HEK293 (cell line): ENCODE data around the gene IL4R.

Experiments used
- CTCF ChIA-PET: fragments of 350-600 bp; formaldehyde crosslinking; extraction: SDS; loops from one replicate; lab custom pipeline; 2021; ENCODE audit warnings: antibody characterized with exemption; lab: Yijun Ruan, JAX
- POLR2A ChIA-PET: fragments of 300-600 bp; formaldehyde crosslinking; extraction: SDS; loops from one replicate; lab custom pipeline; 2020; ENCODE audit warnings: antibody characterized with exemption, inconsistent platforms; lab: Yijun Ruan, JAX
- H3K27ac ChIP-seq: fragments of 200-500 bp; sonication (Bioruptor generic); 2 replicates; pipeline ENCODE4 v1.5.1; 2014; ENCODE audit warnings: low read depth, low read length, control low read depth, inconsistent platforms; ENCODE audit errors: extremely low read depth
- H3K36me3 ChIP-seq, 2 experiments: fragments of 200-500 bp in 1 of 2; sonication (Bioruptor generic) in 1 of 2; 1 replicate in 1 of 2; 2 replicates in 1 of 2; pipeline ENCODE4 v1.5.1; 2014 to 2017; ENCODE audit warnings: inconsistent platforms in 2 of 2, low read length in 2 of 2; ENCODE audit not compliant: control insufficient read depth in 2 of 2, insufficient read depth in 1 of 2
- H3K4me1 ChIP-seq: fragments of 200-500 bp; sonication (Bioruptor generic); 2 replicates; pipeline ENCODE4 v1.5.1; 2014; ENCODE audit warnings: mild to moderate bottlenecking, low read length, inconsistent platforms; ENCODE audit not compliant: control insufficient read depth, insufficient read depth
- H3K4me3 ChIP-seq: 2 replicates; pipeline ENCODE4 v1.5.1; 2011; ENCODE audit warnings: low read depth, mild to moderate bottlenecking, control low read depth, low read length, moderate library complexity
- H3K9me3 ChIP-seq: fragments of 200-500 bp; sonication (Bioruptor generic); 2 replicates; pipeline ENCODE4 v1.5.1; 2014; ENCODE audit warnings: low read depth, low read length, inconsistent platforms; ENCODE audit not compliant: control insufficient read depth, insufficient read depth
- AEBP2 ChIP-seq: fragments of 450-650 bp; formaldehyde crosslinking; IDR thresholded peaks from 2 replicates; pipeline ENCODE4 v1.5.1; 2016; ENCODE audit warnings: missing biosample characterization, missing genetic modification characterization, borderline replicate concordance
- MYNN ChIP-seq: fragments of 450-650 bp; formaldehyde crosslinking; IDR thresholded peaks from 2 replicates; pipeline ENCODE4 v1.5.1; 2016; ENCODE audit warnings: missing biosample characterization, missing genetic modification characterization, borderline replicate concordance
- SETDB1 ChIP-seq: IDR thresholded peaks from one replicate; pipeline ENCODE4 v1.6.1; 2017; ENCODE audit warnings: mild to moderate bottlenecking, low read length, moderate library complexity, mixed read lengths; ENCODE audit not compliant: insufficient read length
- ZBTB20 ChIP-seq: fragments of 450-650 bp; formaldehyde crosslinking; IDR thresholded peaks from 2 replicates; pipeline ENCODE4 v1.5.1; 2016; ENCODE audit warnings: missing biosample characterization, missing genetic modification characterization
- ZBTB21 ChIP-seq: fragments of 450-650 bp; formaldehyde crosslinking; IDR thresholded peaks from 2 replicates; pipeline ENCODE4 v1.5.1; 2017; ENCODE audit warnings: missing biosample characterization, missing genetic modification characterization
- ZBTB7A ChIP-seq: fragments of 450-650 bp; formaldehyde crosslinking; IDR thresholded peaks from 2 replicates; pipeline ENCODE4 v1.5.1; 2016; ENCODE audit warnings: low read depth, missing biosample characterization, missing genetic modification characterization
- ZFP3 ChIP-seq: fragments of 450-650 bp; formaldehyde crosslinking; IDR thresholded peaks from 2 replicates; pipeline ENCODE4 v1.5.1; 2016; ENCODE audit warnings: low read depth, missing biosample characterization, missing genetic modification characterization
- ZFP37 ChIP-seq: fragments of 450-650 bp; formaldehyde crosslinking; IDR thresholded peaks from 2 replicates; pipeline ENCODE4 v1.5.1; 2016; ENCODE audit warnings: missing biosample characterization, missing genetic modification characterization
- ZNF133 ChIP-seq: fragments of 450-650 bp; formaldehyde crosslinking; IDR thresholded peaks from 2 replicates; pipeline ENCODE4 v1.5.1; 2016; ENCODE audit warnings: missing biosample characterization, missing genetic modification characterization
- ZNF140 ChIP-seq: fragments of 450-650 bp; formaldehyde crosslinking; IDR thresholded peaks from 2 replicates; pipeline ENCODE4 v1.5.1; 2016; ENCODE audit warnings: missing biosample characterization, missing genetic modification characterization
- ZNF146 ChIP-seq: fragments of 450-650 bp; formaldehyde crosslinking; IDR thresholded peaks from 2 replicates; pipeline ENCODE4 v1.5.1; 2016; ENCODE audit warnings: missing biosample characterization, missing genetic modification characterization
- ZNF24 ChIP-seq: fragments of 450-650 bp; formaldehyde crosslinking; IDR thresholded peaks from 2 replicates; pipeline ENCODE4 v1.5.1; 2016; ENCODE audit warnings: missing biosample characterization, missing genetic modification characterization
- ZNF394 ChIP-seq: fragments of 450-650 bp; formaldehyde crosslinking; IDR thresholded peaks from 2 replicates; pipeline ENCODE4 v1.5.1; 2016; ENCODE audit warnings: missing biosample characterization, missing genetic modification characterization, mild to moderate bottlenecking, moderate library complexity, borderline replicate concordance
- ZNF404 ChIP-seq: fragments of 450-650 bp; formaldehyde crosslinking; IDR thresholded peaks from 2 replicates; pipeline ENCODE4 v1.5.1; 2017; ENCODE audit warnings: missing biosample characterization, missing genetic modification characterization
- ZNF561 ChIP-seq: fragments of 450-650 bp; IDR thresholded peaks from 2 replicates; pipeline ENCODE4 v1.5.1; 2018; ENCODE audit warnings: missing biosample characterization, missing genetic modification characterization, borderline replicate concordance
- ZNF629 ChIP-seq: fragments of 450-650 bp; formaldehyde crosslinking; IDR thresholded peaks from 2 replicates; pipeline ENCODE4 v1.5.1; 2017; ENCODE audit warnings: missing biosample characterization, missing genetic modification characterization
- ZNF658 ChIP-seq: fragments of 450-650 bp; formaldehyde crosslinking; IDR thresholded peaks from 2 replicates; pipeline ENCODE4; 2016; ENCODE audit warnings: missing biosample characterization, missing genetic modification characterization
- TF ChIP-seq, protein P1 (sequence below): fragments of 450-650 bp; formaldehyde crosslinking; IDR thresholded peaks from 2 replicates; pipeline ENCODE4 v1.5.1; 2017; ENCODE audit warnings: missing biosample characterization, missing genetic modification characterization
- TF ChIP-seq, protein P2 (sequence below): fragments of 450-650 bp; formaldehyde crosslinking; IDR thresholded peaks from 2 replicates; pipeline ENCODE4 v1.5.1; 2016; ENCODE audit warnings: missing biosample characterization, missing genetic modification characterization
- TF ChIP-seq, protein P3 (sequence below): fragments of 450-650 bp; formaldehyde crosslinking; IDR thresholded peaks from 2 replicates; pipeline ENCODE4 v1.5.1; 2016; ENCODE audit warnings: missing biosample characterization, missing genetic modification characterization
- TF ChIP-seq, protein P4 (sequence below): fragments of 450-650 bp; formaldehyde crosslinking; optimal IDR thresholded peaks from 2 replicates; pipeline ENCODE3; 2016; ENCODE audit warnings: missing biosample characterization, mild to moderate bottlenecking, missing genetic modification characterization

The IL4R gene

GRCh38 chr16:27286451-27286850 is 27.3 kb upstream of the IL4R start:
- Histone ChIP-seq H3K4me3 (no peak overlapping the region), H3K27ac (no peak overlapping the region)
- CTCF ChIA-PET: interaction anchor here (1.4 kb wide), 1 partner anchor 52 kb away, joined by 4 read pairs; no protein-coding TSS in a partner anchor
- POLR2A ChIA-PET: no interaction called here
- TF ChIP-seq, protein P1, sequence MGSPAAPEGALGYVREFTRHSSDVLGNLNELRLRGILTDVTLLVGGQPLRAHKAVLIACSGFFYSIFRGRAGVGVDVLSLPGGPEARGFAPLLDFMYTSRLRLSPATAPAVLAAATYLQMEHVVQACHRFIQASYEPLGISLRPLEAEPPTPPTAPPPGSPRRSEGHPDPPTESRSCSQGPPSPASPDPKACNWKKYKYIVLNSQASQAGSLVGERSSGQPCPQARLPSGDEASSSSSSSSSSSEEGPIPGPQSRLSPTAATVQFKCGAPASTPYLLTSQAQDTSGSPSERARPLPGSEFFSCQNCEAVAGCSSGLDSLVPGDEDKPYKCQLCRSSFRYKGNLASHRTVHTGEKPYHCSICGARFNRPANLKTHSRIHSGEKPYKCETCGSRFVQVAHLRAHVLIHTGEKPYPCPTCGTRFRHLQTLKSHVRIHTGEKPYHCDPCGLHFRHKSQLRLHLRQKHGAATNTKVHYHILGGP: no peak
- no peak for TF ChIP-seq ZBTB7A (tag by site-specific recombination)
- TF ChIP-seq AEBP2 (tag by site-specific recombination): no peak
- TF ChIP-seq, protein P2, sequence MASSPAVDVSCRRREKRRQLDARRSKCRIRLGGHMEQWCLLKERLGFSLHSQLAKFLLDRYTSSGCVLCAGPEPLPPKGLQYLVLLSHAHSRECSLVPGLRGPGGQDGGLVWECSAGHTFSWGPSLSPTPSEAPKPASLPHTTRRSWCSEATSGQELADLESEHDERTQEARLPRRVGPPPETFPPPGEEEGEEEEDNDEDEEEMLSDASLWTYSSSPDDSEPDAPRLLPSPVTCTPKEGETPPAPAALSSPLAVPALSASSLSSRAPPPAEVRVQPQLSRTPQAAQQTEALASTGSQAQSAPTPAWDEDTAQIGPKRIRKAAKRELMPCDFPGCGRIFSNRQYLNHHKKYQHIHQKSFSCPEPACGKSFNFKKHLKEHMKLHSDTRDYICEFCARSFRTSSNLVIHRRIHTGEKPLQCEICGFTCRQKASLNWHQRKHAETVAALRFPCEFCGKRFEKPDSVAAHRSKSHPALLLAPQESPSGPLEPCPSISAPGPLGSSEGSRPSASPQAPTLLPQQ: no peak
- no peak for TF ChIP-seq ZNF658 (tag by site-specific recombination)
- TF ChIP-seq ZNF24 (tag by site-specific recombination): no peak
- TF ChIP-seq, protein P3, sequence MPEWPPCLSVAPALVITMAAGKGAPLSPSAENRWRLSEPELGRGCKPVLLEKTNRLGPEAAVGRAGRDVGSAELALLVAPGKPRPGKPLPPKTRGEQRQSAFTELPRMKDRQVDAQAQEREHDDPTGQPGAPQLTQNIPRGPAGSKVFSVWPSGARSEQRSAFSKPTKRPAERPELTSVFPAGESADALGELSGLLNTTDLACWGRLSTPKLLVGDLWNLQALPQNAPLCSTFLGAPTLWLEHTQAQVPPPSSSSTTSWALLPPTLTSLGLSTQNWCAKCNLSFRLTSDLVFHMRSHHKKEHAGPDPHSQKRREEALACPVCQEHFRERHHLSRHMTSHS (tag by site-specific recombination): no peak
- TF ChIP-seq ZNF394 (tag by site-specific recombination): no peak
- TF ChIP-seq, protein P4, sequence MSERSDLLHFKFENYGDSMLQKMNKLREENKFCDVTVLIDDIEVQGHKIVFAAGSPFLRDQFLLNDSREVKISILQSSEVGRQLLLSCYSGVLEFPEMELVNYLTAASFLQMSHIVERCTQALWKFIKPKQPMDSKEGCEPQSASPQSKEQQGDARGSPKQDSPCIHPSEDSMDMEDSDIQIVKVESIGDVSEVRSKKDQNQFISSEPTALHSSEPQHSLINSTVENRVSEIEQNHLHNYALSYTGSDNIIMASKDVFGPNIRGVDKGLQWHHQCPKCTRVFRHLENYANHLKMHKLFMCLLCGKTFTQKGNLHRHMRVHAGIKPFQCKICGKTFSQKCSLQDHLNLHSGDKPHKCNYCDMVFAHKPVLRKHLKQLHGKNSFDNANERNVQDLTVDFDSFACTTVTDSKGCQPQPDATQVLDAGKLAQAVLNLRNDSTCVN: no peak
- no peak for TF ChIP-seq ZBTB21 (tag by site-specific recombination)
- TF ChIP-seq MYNN (tag by site-specific recombination): no peak
- TF ChIP-seq, all 188 proteins: peak for 0
- Histone ChIP-seq H3K9me3 (no peaks in the 10 kb centered on the region), H3K4me1 (no peaks in the 10 kb centered on the region), H3K36me3 (no peaks in the 10 kb centered on the region)

DNA sequence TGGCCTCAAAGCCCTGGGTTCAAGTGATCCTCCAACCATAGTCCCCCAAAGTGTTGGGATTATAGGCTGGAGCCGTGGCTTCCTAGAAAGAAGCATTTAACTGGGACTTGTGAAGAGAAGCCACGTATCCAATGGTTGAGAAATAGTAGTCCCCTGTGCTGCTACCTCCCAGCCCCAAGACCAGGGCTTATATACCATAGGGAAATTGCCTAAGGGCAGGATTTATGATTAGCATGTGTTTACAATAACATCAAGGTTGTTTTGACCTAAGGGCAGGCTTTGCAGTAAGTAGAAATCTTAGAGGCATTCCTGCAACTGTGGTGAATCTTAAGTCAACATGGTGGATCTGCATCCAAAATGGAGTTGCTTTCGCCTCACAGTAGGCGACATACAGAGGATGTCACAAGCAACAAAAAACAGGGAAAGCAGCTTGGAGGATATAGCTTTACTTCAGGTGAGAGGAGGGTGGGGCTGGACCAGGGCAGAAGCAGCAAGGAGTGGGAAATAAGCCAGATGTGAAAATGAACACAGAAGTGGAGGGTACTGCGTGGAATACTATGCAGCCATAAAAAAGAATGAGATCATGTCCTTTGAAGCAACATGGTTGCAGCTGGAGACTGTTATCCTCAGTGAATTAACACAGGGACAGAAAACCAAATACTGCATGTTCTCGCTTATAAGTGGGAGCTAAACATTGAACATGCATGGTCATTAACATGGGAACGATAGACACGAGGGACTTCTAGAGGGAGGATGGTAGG is 26.5 kb upstream of the IL4R start:
- TF ChIP-seq ZNF629 (tag by site-specific recombination) (no peak), ZNF146 (tag by site-specific recombination) (peak; percentile 89)
- no peaks in the 10 kb centered on the region for H3K4me1 ChIP-seq
- H3K9me3 ChIP-seq: no peaks in the 10 kb centered on the region
- H3K27ac ChIP-seq: no peak overlapping the region
- CTCF ChIA-PET: interaction anchor here (1.4 kb wide), 1 partner anchor 53 kb away, joined by 4 read pairs; no protein-coding TSS in a partner anchor
- POLR2A ChIA-PET: no interaction called here
- no peak overlapping the region for H3K4me3 ChIP-seq
- H3K36me3 ChIP-seq: no peaks in the 10 kb centered on the region

GRCh38 chr16:27287887-27288286 is 25.9 kb upstream of the IL4R start:
- Histone ChIP-seq H3K4me3 (no peak overlapping the region), H3K36me3 (no peaks in the 10 kb centered on the region), H3K4me1 (no peaks in the 10 kb centered on the region), H3K9me3 (no peaks in the 10 kb centered on the region), H3K27ac (no peak overlapping the region)
- ChIA-PET POLR2A (no interaction called here), CTCF (interaction anchor here (0.7 to 1.4 kb wide), 2 partner anchors 13 to 53 kb away, joined by 3 to 4 read pairs; no protein-coding TSS in a partner anchor)
- TF ChIP-seq ZFP3 (tag by site-specific recombination) (no peak), ZFP37 (tag by site-specific recombination) (no peak), ZNF404 (no peak), SETDB1 (no peak), ZNF133 (tag by site-specific recombination) (no peak), ZBTB20 (tag by site-specific recombination) (no peak), ZNF140 (tag by site-specific recombination) (no peak), ZNF561 (no peak)
